ENCODE results near the gene SRSF2.
A peak's percentile ranks its signal among the peaks of the same experiment; 100 is the strongest.
"Not testable (repeated sequence)": the region's sequence is repeated elsewhere in the genome, so short reads cannot be mapped to it uniquely, and the experiment has no call there.

The SRSF2 gene

DNA sequence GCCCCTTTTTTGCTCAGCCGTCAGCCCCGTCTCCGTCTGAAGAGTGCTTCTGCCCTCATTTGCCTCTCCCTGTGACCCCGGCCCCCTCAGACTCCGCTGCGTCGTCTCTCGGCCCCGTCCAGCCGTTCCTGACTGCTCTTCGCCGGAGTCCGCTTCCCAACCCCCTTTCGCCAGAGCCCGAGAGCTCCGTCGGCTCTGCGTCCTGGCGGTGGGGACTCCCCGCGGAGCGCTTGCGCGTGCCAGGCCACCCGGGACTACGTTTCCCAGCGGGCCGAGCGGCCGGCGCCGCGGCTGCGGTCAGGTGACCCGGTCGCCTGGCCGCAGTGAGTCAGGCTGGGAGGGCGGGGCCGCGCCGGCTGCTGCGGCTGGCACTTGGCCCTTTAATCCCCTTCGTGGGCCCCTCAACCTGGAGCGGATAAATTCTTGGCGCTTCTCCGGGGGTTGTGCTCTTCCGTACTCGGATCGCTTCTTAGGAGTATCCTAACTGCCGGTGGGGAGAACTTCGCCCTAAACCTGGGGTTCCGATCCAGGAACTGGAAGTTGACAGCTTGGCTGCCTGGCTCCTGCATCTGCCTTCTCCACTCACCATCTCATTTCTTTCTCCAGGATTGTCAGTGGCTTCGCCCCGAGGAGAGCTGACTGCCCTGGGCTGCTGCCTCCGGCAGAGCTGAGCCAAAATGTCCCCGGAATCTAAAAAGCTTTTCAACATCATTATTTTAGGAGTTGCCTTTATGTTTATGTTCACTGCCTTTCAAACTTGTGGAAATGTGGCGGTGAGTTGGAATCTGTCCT, 741 bp upstream of the SRSF2 start, which contains the start of gene MFSD11:
MFSD11 (plus strand) TSS at position 444 of the 792 bp plus-strand sequence; CDS start at position 678, 234 bp downstream.
- peak; percentile 95 for DNase-seq

DNA sequence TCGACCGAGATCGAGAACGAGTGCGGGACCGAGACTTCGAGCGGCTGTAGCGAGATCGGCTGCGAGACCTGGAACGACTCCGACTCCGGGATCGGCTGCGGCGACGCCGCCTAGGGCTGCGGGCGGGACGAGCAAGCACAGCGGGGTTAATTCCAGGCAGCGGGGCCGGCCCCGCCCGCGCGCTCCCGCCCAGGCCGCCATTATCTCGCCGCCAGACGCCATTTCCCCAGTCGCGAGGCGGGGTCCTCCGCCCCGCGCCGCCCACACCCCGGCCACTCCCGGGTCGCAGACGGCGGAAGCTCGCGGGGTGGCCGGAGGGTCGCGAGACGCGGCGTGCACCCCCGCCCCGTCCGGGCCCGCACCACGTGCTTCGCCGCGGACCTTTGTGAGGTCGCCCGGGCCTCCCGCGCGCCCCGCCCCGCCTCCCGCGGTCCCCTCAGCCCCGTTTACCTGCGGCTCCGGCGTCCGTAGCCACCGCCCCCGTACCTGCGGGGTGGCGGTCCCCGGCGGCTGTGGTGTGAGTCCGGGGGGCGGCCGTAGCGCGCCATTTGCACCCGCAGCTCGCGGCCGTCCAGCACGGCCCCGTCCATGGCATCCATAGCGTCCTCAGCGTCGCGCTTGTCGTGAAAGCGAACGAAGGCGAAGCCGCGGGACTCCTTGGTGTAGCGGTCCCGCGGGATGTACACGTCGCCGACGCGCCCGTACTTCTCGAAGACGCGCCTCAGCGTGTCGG, 616 bp downstream of the SRSF2 start:
- DNase-seq: peak; percentile 43

GRCh38 chr17:76735586-76736348, 1.4 kb downstream of the SRSF2 start:
- no peak for DNase-seq

DNA sequence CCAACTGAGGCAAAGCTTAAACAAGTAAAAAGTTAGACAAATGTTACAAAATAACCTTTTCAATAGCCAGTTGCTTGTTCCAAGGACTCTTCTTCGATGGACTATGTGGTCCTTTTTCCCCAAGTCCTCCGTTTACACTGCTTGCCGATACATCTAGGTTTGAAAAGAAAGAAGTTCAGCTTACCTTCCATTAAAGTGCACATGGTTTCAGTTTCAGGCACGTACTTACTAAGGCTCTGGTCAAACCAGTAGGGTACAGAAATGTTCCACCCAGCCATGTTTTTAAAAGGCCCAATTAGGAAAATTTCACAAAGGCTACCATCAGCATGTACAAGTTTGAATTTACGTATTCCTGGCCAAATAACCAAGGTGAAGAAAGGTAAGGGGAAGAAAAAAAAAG, 2.1 kb downstream of the SRSF2 start:
- peak; percentile 52 for DNase-seq

DNA sequence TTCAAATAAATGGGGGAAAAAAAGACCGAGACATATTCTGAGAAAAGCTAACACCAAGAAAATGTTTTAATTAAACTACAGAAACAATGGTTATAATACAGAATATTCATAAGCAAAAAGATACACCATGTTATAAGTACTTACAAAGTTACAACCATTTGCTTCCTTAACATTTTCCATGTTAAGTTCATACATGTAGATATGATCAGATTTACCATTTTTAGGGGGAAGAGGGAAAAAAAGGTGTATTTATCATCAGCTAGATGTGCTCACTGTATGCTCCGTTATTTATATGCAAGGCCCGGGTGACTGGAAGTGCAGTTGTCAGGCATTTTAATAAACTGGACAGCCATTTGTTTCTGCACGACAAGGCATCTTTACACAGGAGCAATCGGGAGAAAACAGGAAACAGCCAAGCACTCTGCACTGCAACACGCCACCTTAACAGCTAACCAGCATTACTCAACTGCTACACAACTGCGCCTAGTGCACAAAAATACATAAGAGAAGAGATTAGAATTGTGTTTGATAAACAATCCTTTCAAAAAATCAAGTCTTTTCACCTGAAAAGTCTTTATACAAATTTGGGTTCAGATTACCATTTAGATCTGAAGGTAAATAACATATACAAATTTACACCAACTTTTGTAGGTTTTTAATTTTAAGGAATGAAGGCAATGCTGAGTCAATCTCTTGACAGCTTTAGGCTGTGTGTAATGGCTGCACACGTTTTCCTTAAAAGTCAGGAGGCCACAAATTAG, 2.9 kb downstream of the SRSF2 start:
- DNase-seq: peak; percentile 41

GRCh38 chr17:76733618-76733957, 3.5 kb downstream of the SRSF2 start:
- DNase-seq: no peak

GRCh38 chr17:76732734-76733617, 4.2 kb downstream of the SRSF2 start:
- DNase-seq: peak; percentile 18

DNA sequence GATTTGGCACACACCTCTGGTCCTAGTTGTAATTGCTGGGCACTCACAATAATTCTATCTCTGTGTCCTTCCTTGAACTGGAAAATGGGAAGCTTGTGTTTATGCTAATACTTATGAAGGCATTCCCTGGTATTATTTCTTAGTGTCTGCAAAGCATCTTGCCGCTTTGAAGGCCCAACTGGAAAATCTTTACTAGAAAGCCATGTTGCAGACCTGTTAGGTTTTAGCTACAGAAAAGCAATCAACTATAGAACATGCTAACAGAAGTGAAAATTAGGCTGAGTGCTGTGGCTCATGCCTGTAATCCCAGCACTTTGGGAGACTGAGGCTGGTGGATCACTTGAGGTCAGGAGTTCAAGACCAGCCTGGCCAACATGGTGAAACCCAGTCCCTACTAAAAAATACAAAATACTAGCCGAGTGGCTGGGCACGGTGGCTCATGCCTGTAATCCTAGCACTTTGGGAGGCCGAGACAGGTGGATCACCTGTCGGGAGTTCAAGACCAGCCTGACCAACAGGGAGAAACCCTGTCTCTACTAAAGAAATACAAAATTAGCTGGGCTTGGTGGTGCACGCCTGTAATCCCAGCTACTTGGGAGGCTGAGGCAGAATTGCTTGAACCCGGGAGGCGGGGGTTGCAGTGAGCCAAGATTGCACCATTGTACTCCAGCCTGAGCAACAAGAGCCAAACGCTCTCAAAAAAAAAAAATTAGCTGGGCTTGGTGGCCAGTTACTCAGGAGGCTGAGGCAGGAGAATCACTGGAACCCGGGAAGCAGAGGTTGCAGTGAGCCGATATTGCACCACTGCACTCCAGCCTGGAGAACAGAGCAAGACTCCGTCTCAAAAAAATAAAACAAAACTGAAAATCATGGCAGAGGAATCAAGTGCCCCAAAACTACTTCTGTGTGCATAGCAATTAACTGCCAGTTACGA, 5.1 kb downstream of the SRSF2 start:
- not testable (repeated sequence) for DNase-seq

GRCh38 chr17:76727745-76728456, 9.2 kb downstream of the SRSF2 start:
- no peak for DNase-seq

DNA sequence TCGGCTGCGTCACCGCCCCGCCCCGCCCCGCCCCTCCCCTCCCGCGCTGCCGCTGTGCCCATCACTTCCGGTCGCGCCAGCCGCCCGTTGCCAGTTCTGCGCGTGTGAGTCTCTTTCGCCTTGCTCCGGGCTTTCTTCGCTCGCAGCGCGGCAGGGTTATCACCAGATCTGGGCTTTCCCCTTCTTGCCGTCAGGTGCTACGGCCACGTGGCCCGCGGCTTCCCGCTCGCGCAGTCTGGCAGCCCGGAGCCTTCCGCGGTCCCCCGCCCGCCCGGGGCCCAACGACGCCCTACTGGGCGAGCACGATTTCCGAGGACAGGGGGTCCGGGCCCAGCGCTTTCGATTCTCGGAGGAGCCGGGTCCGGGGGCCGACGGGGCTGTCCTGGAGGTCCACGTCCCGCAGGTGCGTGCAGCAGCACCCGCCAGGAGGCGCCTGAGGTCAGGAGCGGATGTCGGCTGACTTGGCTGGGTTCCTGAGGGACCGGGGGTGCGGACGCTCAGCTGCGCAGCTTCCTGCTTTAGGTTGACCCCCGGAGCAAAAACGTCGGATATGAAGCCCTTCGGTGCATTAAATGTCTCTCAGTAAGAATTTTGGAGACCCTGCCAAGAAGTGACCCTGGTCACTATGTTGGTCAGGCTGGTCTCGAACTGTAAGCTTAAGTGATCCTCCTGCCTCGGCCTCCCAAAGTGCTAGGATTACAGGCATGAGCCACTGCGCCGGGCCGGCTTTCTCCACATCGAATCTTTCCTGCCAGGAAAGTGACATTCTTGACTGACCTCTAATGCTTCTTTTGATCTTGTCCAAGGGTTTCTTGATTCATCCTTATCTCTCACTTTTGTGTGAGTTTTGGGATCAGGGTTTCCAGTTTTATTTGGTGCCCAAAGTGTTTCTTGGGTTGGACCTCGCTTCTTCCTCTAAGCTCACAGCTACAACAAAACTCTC, 10.1 kb downstream of the SRSF2 start, which contains the start of gene METTL23:
METTL23 (plus strand) TSS at position 64 of the 943 bp plus-strand sequence. CDS start 2,872 bp downstream, outside the sequence.
- DNase-seq: peak; percentile 82

- DNase-seq: peak; percentile 96
Measured at GRCh38 chr17:76726231-76726775, 10.8 kb downstream of the SRSF2 start, which contains the start of gene JMJD6. Gene JMJD6, minus strand, starts transcription at chr17:76726606. Its CDS starts 131 bp downstream, at chr17:76726475.

GRCh38 chr17:76725580-76726230, 11.4 kb downstream of the SRSF2 start:
- peak; percentile 53 for DNase-seq

DNA sequence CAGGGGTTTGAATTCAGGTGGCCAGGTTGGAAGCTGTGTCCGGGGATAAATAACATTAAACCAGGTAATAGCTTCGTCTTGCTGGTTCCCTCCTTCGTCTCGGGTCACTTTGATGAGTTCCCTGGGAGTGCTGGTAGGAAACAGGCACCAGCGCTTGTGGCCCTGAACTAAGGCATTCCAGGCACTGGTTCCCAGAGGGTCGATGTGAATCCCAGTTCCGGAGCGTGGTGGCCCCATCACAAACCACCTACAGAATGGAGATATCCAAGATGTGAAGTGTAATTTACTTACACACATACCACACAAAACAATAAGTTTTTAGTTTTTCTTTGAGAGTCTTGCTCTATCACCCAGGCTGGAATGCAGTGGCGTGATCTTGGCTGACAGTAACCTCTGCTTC, 13.3 kb downstream of the SRSF2 start:
- no peak for DNase-seq

DNA sequence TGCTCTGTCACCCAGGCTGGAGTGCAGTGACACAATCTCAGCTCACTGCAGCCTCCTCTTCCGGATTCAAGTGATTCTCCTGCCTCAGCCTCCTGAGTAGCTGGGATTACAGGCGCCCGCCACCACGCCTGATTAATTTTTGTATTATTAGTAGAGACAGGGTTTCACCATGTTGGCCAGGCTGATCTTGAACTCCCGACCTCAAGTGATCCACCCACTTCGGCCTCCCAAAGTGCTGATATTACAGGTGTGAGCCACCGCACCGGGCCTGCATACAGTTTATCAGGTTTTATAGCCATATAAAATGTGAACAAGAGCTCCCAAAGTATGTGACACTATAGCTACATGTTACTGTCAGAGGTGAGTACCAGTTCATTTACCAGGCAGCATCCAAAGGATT, 14.2 kb downstream of the SRSF2 start:
- not testable (repeated sequence) for DNase-seq

GRCh38 chr17:76722279-76722678, 14.9 kb downstream of the SRSF2 start:
- DNase-seq: no peak

DNA sequence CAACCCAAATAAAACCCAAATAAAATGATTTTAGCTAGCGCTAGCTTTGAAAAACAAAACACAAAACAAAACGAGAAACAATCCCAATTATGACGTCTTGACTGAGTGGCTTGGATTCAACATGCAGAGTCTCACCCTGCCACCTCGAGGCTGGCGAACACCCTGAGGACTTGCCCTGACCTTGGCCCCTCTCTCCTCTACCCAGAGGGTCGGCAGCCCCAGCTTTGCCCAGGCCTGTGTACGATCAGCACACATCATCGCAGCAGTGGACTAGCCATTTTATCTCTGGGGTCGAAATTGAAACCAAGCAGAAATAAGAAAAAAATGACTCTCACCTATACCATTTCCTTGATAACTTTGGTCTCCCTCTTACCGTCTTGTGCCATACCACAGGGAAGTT, 15.7 kb downstream of the SRSF2 start:
- no peak for DNase-seq

- no peak for DNase-seq
Measured at GRCh38 chr17:76720941-76721340, 16.2 kb downstream of the SRSF2 start.
